K562 treated with DMSO at 1 percent for 24 hours (cell line): ENCODE data around the gene KRTAP4-16. TPM values are rescaled to one million over a fixed set of nuclear protein-coding genes. Genes with fewer than 3 reads are reported as not detected.

Source experiments
- total RNA-seq: library from RNA; unstranded; fragments of 300-600 nt; gene quantifications from 2 replicates; pipeline ENCODE4 v1.2.3, GENCODE V29; 2022; ENCODE audit warnings: low read depth; ENCODE audit not compliant: insufficient read depth

KRTAP4-16 gene
- not detected in 2 replicates for total RNA-seq

DNA sequence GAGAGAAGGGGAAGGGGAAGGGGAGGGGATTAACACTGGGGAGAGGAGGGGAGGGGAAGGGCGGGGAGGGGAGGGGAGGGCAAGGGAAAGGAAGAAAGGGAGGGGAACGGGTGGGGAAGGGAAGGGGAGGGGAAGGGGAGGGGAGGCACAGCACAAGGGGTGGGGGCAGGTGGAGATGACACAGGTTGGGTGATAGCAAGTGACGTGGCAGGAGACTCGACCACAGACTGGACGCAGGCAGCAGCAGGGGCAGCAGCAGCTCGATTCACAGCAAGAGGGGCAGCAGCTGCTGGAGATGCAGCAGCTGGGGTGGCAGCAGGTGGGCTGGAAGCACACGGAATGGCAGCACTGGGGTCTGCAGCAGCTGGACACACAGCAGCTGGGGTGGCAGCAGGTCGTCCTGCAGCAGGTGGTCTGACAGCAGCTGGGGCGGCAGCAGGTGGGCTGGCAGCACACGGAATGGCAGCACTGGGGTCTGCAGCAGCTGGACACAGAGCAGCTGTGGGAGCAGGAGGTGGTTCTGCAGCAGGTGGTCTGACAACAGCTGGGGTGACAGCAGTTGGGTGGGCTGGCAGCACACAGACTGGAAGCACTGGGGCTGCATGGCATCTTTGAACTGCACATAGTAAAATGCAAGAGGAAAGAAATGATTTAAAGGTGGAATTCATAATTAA lies at the start of gene KRTAP4-16:
TSS of gene KRTAP4-16 (minus strand) at position 624 of the 674 bp plus-strand sequence. CDS start at position 624, 0 bp downstream.

GRCh38 chr17:41149652-41149985 lies 47.6 kb upstream of the KRTAP4-16 start, which contains the start of gene KRTAP4-5:
KRTAP4-5 (minus strand) TSS chr17:41149825; CDS start chr17:41149767, 58 bp downstream.

GRCh38 chr17:41140360-41141131 lies 38.5 kb upstream of the KRTAP4-16 start, which contains the start of gene KRTAP4-6:
KRTAP4-6 (minus strand) TSS chr17:41140544; CDS start chr17:41140487, 57 bp downstream.

DNA sequence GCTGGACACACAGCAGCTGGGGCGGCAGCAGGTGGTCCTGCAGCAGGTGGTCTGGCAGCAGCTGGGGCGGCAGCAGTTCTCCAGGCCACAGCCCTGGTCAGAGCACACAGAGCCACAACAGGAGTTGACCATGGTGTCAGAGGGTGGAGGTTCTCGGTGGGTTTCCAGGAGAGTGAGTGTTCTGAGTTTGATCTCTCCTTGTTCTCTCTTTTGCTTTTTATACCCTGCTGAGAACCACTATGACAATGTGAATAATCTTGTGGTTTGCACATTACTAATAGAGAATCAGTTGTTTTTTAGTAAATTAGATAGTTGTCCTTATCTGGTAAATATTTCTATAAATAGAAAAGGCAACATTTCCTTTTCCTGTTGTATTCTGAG lies 22.0 kb upstream of the KRTAP4-16 start, which contains the start of gene KRTAP4-12:
TSS of gene KRTAP4-12 (minus strand) at position 192 of the 381 bp plus-strand sequence. CDS start at position 132, 60 bp downstream.

DNA sequence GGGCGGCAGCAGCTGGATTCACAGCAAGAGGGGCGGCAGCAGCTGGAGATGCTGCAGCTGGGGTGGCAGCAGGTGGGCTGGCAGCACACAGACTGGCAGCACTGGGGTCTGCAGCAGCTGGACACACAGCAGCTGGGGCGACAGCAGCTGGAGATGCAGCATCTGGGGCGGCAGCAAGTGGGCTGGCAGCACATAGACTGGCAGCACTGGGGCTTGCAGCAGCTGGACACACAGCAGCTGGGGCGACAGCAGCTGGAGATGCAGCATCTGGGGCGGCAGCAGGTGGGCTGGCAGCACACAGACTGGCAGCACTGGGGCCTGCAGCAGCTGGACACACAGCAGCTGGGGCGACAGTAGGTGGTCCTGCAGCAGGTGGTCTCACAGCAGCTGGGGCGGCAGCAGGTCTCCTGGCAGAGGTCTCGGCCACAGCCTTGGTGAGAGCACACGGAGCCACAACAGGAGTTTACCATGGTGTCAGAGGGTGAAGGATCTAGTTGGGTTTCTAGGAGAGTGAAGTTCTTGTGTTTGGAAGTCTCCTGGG lies 15.9 kb upstream of the KRTAP4-16 start, which contains the start of gene KRTAP4-11:
TSS of gene KRTAP4-11 (minus strand) at position 528 of the 541 bp plus-strand sequence. CDS start at position 470, 58 bp downstream.

GRCh38 chr17:41105347-41105746 lies 3.3 kb upstream of the KRTAP4-16 start, which contains the start of gene KRTAP4-9:
KRTAP4-9 (plus strand) TSS chr17:41105389; CDS start chr17:41105389, 0 bp downstream.

DNA sequence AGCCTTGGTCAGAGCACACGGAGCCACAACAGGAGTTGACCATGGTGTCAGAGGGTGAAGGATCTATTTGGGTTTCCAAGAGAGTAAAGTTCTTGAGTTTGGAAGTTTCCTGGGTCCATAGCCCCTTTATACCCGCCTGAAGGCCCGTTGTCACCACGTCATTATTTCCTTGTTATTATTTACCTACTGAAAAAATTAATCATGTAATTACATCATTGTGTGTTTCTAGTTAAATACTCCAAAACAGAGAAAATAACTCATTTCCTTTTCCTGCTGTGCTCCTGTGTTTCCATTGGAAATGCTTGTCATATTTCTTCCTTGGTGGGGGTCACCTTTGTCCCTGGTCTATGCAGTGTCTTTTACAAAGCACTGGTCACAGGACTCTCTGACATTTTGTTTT lies 4.0 kb downstream of the KRTAP4-16 start, which contains the start of gene KRTAP4-8:
TSS of gene KRTAP4-8 (minus strand) at position 101 of the 400 bp plus-strand sequence. CDS start at position 43, 58 bp downstream.

GRCh38 chr17:41084100-41084856 lies 17.7 kb downstream of the KRTAP4-16 start, which contains the start of gene KRTAP4-7:
KRTAP4-7 (plus strand) TSS chr17:41084150; CDS start chr17:41084207, 57 bp downstream.

GRCh38 chr17:41065829-41066624 lies 36.0 kb downstream of the KRTAP4-16 start, which contains the start of gene KRTAP2-4:
KRTAP2-4 (minus strand) TSS chr17:41065879; CDS start chr17:41065845, 34 bp downstream.

DNA sequence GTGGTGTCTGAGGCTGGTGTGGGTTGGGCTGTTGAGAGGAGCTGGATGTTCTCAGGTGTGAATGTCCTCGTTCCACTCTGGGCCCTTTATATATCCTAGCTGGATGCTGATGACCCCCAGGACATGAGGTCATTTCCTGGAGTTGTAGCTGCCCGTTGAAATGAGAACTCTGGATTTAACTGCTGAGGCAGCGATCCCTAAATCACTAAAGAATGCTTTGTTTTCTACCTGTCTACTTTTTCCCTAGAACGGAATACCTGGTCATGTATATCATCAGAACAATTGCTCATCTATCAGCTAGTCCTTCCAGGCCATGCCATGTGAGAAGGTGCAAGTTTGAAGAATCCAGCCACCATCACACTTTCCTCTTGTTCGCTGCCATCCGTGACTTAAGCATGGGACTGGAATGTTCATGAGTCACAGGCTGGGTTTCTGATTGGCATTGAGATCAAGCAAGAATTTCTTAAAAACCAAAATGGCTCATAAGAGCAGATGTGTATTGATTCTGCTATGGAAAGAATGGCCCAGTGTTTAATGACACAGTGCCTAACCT lies 41.9 kb downstream of the KRTAP4-16 start, which contains the start of gene KRTAP2-3:
TSS of gene KRTAP2-3 (minus strand) at position 63 of the 553 bp plus-strand sequence. CDS start 64 bp downstream, outside the sequence.

DNA sequence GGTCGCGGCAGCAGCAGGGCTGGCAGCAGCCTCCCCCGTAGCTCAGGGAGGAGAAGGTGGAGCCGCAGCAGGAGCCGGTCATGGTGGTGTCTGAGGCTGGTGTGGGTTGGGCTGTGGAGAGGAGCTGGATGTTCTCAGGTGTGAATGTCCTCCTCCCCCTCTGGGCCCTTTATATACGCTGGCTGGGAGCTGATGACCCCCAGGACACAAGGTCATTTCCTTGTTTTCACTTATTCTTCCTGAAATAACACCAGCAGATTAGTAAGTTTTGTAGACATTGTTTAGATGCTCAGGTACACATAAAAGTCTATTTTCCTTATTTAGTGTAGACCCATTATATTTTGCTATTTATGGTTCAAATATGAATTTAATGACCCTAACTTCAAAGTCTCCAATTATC lies 46.9 kb downstream of the KRTAP4-16 start, which contains the start of gene KRTAP2-2:
TSS of gene KRTAP2-2 (minus strand) at position 101 of the 400 bp plus-strand sequence. CDS start at position 82, 19 bp downstream.

Other genes with a start within 250 kb of the KRTAP4-16 start
- gene KRT12, start 235.0 kb downstream of the KRTAP4-16 start, total RNA-seq = 6.3 and 7.9 TPM in 2 replicates
- gene KRT20, start 217.0 kb downstream of the KRTAP4-16 start, total RNA-seq = not detected in 2 replicates
- gene KRT23, start 164.6 kb downstream of the KRTAP4-16 start, total RNA-seq = not detected in 2 replicates
- not detected in 2 replicates for gene KRT39, start 135.3 kb downstream of the KRTAP4-16 start, total RNA-seq
- not detected in 2 replicates for gene KRT40, start 117.9 kb downstream of the KRTAP4-16 start, total RNA-seq
- not detected in 2 replicates for gene KRTAP3-3, start 108.0 kb downstream of the KRTAP4-16 start, total RNA-seq
- gene KRTAP3-2, start 102.3 kb downstream of the KRTAP4-16 start, total RNA-seq = not detected in 2 replicates
- gene KRTAP3-1, start 93.1 kb downstream of the KRTAP4-16 start, total RNA-seq = not detected in 2 replicates
- not detected in 2 replicates for gene KRTAP1-5, start 75.0 kb downstream of the KRTAP4-16 start, total RNA-seq
- not detected in 2 replicates for gene KRTAP1-4, start 72.0 kb downstream of the KRTAP4-16 start, total RNA-seq
- not detected in 2 replicates for gene KRTAP1-3, start 67.3 kb downstream of the KRTAP4-16 start, total RNA-seq
- gene KRTAP1-1, start 60.8 kb downstream of the KRTAP4-16 start, total RNA-seq = not detected in 2 replicates
- gene KRTAP2-1, start 54.9 kb downstream of the KRTAP4-16 start, total RNA-seq = not detected in 2 replicates
- not detected in 2 replicates for gene KRTAP2-2, start 47.0 kb downstream of the KRTAP4-16 start, total RNA-seq
- gene KRTAP2-3, start 42.1 kb downstream of the KRTAP4-16 start, total RNA-seq = not detected in 2 replicates
- gene KRTAP2-4, start 36.3 kb downstream of the KRTAP4-16 start, total RNA-seq = not detected in 2 replicates
- not detected in 2 replicates for gene KRTAP4-7, start 18.1 kb downstream of the KRTAP4-16 start, total RNA-seq
- not detected in 2 replicates for gene KRTAP4-8, start 4.1 kb downstream of the KRTAP4-16 start, total RNA-seq
- not detected in 2 replicates for gene KRTAP4-9, start 3.2 kb upstream of the KRTAP4-16 start, total RNA-seq
- not detected in 2 replicates for gene KRTAP4-11, start 16.2 kb upstream of the KRTAP4-16 start, total RNA-seq
- gene KRTAP4-12, start 22.0 kb upstream of the KRTAP4-16 start, total RNA-seq = not detected in 2 replicates
- gene KRTAP4-6, start 38.3 kb upstream of the KRTAP4-16 start, total RNA-seq = not detected in 2 replicates
- gene KRTAP4-5, start 47.6 kb upstream of the KRTAP4-16 start, total RNA-seq = not detected in 2 replicates
- gene KRTAP4-4, start 58.5 kb upstream of the KRTAP4-16 start, total RNA-seq = not detected in 2 replicates
- gene KRTAP4-3, start 66.0 kb upstream of the KRTAP4-16 start, total RNA-seq = not detected in 2 replicates
- not detected in 2 replicates for gene KRTAP4-2, start 76.0 kb upstream of the KRTAP4-16 start, total RNA-seq
- gene KRTAP4-1, start 82.7 kb upstream of the KRTAP4-16 start, total RNA-seq = not detected in 2 replicates
- not detected in 2 replicates for gene KRTAP9-1, start 87.7 kb upstream of the KRTAP4-16 start, total RNA-seq
- not detected in 2 replicates for gene KRTAP9-2, start 124.4 kb upstream of the KRTAP4-16 start, total RNA-seq
- gene KRTAP9-3, start 130.2 kb upstream of the KRTAP4-16 start, total RNA-seq = not detected in 2 replicates
- gene KRTAP9-8, start 135.8 kb upstream of the KRTAP4-16 start, total RNA-seq = not detected in 2 replicates
- gene KRTAP9-4, start 147.5 kb upstream of the KRTAP4-16 start, total RNA-seq = not detected in 2 replicates
- not detected in 2 replicates for gene KRTAP9-9, start 153.2 kb upstream of the KRTAP4-16 start, total RNA-seq
- not detected in 2 replicates for gene KRTAP9-6, start 163.2 kb upstream of the KRTAP4-16 start, total RNA-seq
- not detected in 2 replicates for gene KRTAP9-7, start 173.5 kb upstream of the KRTAP4-16 start, total RNA-seq
- gene KRTAP29-1, start 200.6 kb upstream of the KRTAP4-16 start, total RNA-seq = not detected in 2 replicates
- gene KRTAP16-1, start 207.1 kb upstream of the KRTAP4-16 start, total RNA-seq = not detected in 2 replicates
- gene KRTAP17-1, start 213.5 kb upstream of the KRTAP4-16 start, total RNA-seq = not detected in 2 replicates
- not detected in 2 replicates for gene KRT33A, start 248.6 kb upstream of the KRTAP4-16 start, total RNA-seq